Activated T-helper 17 cell treated with anti-CD3 and anti-CD28 coated beads, Interleukin-2, amount 50 U/mL, for 72 hours (primary cell): ENCODE results near the gene CLRN1. TPM values are rescaled to one million over a fixed set of nuclear protein-coding genes. Genes with fewer than 3 reads are reported as not detected.

Experiments
- ATAC-seq: fragments of 150-1000 bp; cut with Tn5 transposase; replicated peaks from 2 replicates; pipeline ENCODE4 v1.10.0; 2021; ENCODE audit warnings: mild to moderate bottlenecking, moderate library complexity
- H3K27ac Mint-ChIP-seq: one replicate; pipeline ENCODE4 v1.8.0; 2022; ENCODE audit warnings: mixed read lengths
- H3K27me3 Mint-ChIP-seq: one replicate; pipeline ENCODE4 v1.8.0; 2022; ENCODE audit warnings: mixed read lengths
- H3K36me3 Mint-ChIP-seq: one replicate; pipeline ENCODE4 v1.8.0; 2022; ENCODE audit warnings: low read depth, mild to moderate bottlenecking, mixed read lengths
- H3K4me1 Mint-ChIP-seq: one replicate; pipeline ENCODE4 v1.8.0; 2022; ENCODE audit warnings: mixed read lengths
- H3K4me3 Mint-ChIP-seq: one replicate; pipeline ENCODE4 v1.8.0; 2022; ENCODE audit warnings: mild to moderate bottlenecking, mixed read lengths
- H3K9me3 Mint-ChIP-seq: one replicate; pipeline ENCODE4 v1.8.0; 2022; ENCODE audit warnings: mixed read lengths
- total RNA-seq, 2 donors: library from RNA; stranded (reverse); gene quantifications; one replicate each; pipeline ENCODE4 v1.2.3, GENCODE V29; 2022

The CLRN1 gene
- not detected for total RNA-seq

DNA sequence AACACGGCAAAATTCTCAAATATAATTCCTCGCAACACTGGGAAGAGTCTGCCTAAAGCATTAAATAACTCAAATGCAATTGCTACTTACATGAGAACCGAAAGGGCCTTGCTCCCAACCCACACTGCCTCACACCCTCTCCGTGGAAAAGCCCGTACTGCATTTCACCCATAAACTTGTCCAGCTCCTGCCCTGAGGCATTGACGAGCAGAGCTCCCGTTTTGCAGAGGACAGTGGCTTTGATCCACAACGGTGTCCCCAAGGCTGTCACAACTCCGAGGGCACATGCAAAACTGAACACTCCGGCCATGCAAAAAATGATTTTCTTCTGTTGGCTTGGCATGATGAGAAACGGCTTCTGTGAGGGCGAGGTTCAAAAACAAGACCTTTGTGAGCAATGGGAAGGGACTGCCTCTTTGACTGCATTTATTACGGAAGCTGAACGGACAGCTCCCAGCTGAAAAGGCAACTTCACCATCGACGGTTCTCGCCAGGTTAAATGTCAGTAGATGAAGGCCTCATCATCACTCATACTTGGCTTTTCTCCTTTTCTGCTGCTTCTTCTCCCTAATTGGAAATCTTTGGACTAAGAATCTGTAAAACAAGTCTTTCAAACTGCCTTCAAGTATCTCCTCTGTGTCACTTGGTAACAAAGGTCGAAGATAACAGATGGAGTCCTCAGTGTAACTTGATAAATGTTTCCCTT lies at the start of gene CLRN1:
Gene CLRN1 (minus strand): TSS at position 362 of the 706 bp plus-strand sequence. CDS start 19 bp downstream, at position 343.
- Mint-ChIP-seq H3K4me1 (no peaks in the 10 kb centered on the region), H3K36me3 (no peaks in the 10 kb centered on the region), H3K27me3 (peaks cover 11% of the 10 kb centered on the region), H3K4me3 (no peak within 1 kb of the TSS), H3K9me3 (no peaks in the 10 kb centered on the region), H3K27ac (no peak within 1 kb of the TSS)
- no peak for ATAC-seq

- Mint-ChIP-seq H3K4me3 (no peak overlapping the region), H3K4me1 (no peaks in the 10 kb centered on the region), H3K9me3 (no peaks in the 10 kb centered on the region), H3K27ac (no peak overlapping the region), H3K27me3 (peaks cover 4% of the 10 kb centered on the region), H3K36me3 (no peaks in the 10 kb centered on the region)
- no peak for ATAC-seq
Observed at GRCh38 chr3:151016478-151016795, 43.9 kb upstream of the CLRN1 start.

- Mint-ChIP-seq H3K4me1 (no peaks in the 10 kb centered on the region), H3K27ac (no peak overlapping the region), H3K27me3 (no peaks in the 10 kb centered on the region), H3K9me3 (no peaks in the 10 kb centered on the region), H3K36me3 (no peaks in the 10 kb centered on the region), H3K4me3 (no peak overlapping the region)
- ATAC-seq: no peak
Observed at GRCh38 chr3:151015767-151016477, 43.4 kb upstream of the CLRN1 start.

- Mint-ChIP-seq H3K36me3 (no peaks in the 10 kb centered on the region), H3K27me3 (no peaks in the 10 kb centered on the region), H3K4me3 (no peak overlapping the region), H3K9me3 (no peaks in the 10 kb centered on the region), H3K4me1 (no peaks in the 10 kb centered on the region), H3K27ac (no peak overlapping the region)
- ATAC-seq: no peak
Observed at GRCh38 chr3:151015181-151015580, 42.7 kb upstream of the CLRN1 start.

- H3K27me3 Mint-ChIP-seq: no peaks in the 10 kb centered on the region
- H3K4me3 Mint-ChIP-seq: no peak overlapping the region
- no peaks in the 10 kb centered on the region for H3K9me3 Mint-ChIP-seq
- H3K4me1 Mint-ChIP-seq: no peaks in the 10 kb centered on the region
- no peak for ATAC-seq
- H3K36me3 Mint-ChIP-seq: no peaks in the 10 kb centered on the region
- no peak overlapping the region for H3K27ac Mint-ChIP-seq
Observed at GRCh38 chr3:151014501-151015018, 42.0 kb upstream of the CLRN1 start.

DNA sequence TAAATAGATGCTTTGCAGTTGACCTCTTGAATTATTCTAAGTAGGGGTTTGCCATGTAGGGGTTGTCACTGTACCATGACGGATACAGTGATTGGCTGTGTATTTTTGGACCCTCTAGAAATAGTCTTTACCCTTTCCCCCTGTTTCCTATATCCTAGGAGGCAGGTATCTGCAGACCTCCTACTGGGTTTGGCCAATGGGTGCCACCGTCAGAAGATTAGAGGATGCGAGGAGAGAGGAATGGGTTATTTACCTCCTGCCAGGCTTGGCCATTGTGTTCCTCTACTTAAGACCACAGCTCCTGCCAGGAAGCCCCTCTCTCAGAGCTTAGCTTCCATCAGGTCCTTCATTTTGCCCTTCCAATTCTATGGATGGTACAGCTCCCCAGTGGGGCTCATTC lies 40.2 kb upstream of the CLRN1 start:
- Mint-ChIP-seq H3K4me3 (no peak overlapping the region), H3K27me3 (no peaks in the 10 kb centered on the region), H3K27ac (no peak overlapping the region), H3K4me1 (no peaks in the 10 kb centered on the region), H3K9me3 (no peaks in the 10 kb centered on the region), H3K36me3 (no peaks in the 10 kb centered on the region)
- no peak for ATAC-seq

DNA sequence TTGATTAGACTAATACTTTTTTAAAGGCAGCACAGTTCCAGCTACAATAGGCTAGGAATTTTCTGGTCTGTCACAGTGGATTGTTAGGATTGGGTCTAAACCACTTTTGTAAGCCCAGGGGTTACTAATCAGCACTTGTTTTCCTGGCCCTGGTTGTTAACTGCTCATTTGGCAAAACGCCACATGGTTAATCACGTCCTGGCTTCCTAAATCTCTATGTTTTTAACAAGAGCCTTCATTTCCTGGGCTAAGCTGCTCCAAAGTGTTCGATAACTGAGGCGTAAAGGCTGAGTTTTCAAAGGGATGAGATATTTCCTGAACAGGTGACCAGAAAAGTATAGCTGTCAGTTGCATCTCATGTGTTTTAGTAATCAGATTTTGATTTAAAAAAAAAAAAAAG lies 38.9 kb upstream of the CLRN1 start:
- ATAC-seq: no peak
- Mint-ChIP-seq H3K27me3 (no peaks in the 10 kb centered on the region), H3K9me3 (no peaks in the 10 kb centered on the region), H3K4me1 (no peaks in the 10 kb centered on the region), H3K27ac (no peak overlapping the region), H3K36me3 (no peaks in the 10 kb centered on the region), H3K4me3 (no peak overlapping the region)

- no peak for ATAC-seq
- no peaks in the 10 kb centered on the region for H3K27me3 Mint-ChIP-seq
- H3K9me3 Mint-ChIP-seq: no peaks in the 10 kb centered on the region
- H3K4me3 Mint-ChIP-seq: no peak overlapping the region
- H3K36me3 Mint-ChIP-seq: no peaks in the 10 kb centered on the region
- H3K4me1 Mint-ChIP-seq: no peaks in the 10 kb centered on the region
- no peak overlapping the region for H3K27ac Mint-ChIP-seq
Observed at GRCh38 chr3:151009981-151010380, 37.5 kb upstream of the CLRN1 start.

GRCh38 chr3:151009430-151009829 lies 36.9 kb upstream of the CLRN1 start:
- Mint-ChIP-seq H3K27ac (no peak overlapping the region), H3K27me3 (no peaks in the 10 kb centered on the region), H3K36me3 (no peaks in the 10 kb centered on the region), H3K4me1 (no peaks in the 10 kb centered on the region), H3K4me3 (no peak overlapping the region), H3K9me3 (no peaks in the 10 kb centered on the region)
- ATAC-seq: no peak

DNA sequence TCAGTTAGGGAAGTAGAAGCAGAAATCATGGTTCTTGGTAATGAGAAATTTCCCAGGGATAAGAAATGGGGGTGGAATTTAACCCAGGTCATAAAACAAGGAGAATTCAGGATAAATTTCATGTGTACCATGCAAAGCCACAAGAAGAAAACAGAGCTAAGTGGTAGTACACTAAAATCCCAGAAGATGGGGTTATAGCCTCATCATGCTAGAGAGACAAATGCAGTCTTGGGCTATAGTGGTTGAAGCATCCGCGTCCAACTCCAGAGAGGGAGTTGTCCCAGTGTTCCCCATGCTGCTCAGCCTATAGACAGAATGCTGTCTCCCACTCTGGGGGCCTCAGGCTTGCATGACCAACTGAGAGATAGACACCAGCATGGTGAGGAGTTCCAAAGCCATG lies 36.2 kb upstream of the CLRN1 start:
- Mint-ChIP-seq H3K9me3 (no peaks in the 10 kb centered on the region), H3K4me3 (no peak overlapping the region), H3K27ac (no peak overlapping the region), H3K4me1 (no peaks in the 10 kb centered on the region), H3K36me3 (no peaks in the 10 kb centered on the region), H3K27me3 (no peaks in the 10 kb centered on the region)
- ATAC-seq: no peak

DNA sequence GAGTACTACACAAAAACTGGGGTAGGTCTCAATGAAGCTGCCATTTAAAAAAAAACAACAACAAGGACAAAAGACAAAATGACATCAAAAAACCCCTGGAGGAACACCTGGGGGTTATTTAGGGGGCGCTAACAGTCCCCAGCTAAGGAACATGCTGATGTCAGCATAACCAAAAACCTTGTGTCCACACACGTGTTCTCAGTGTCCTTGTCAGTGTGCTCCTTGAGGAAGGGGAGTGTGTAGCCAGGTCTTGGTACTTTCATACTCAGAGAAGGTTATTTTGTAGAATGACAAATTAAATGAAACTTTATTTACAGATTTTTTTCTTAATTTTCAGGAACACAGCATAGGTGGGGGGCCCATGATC lies 31.2 kb upstream of the CLRN1 start:
- no peak for ATAC-seq
- H3K4me1 Mint-ChIP-seq: no peaks in the 10 kb centered on the region
- H3K9me3 Mint-ChIP-seq: no peaks in the 10 kb centered on the region
- H3K27me3 Mint-ChIP-seq: peaks cover 4% of the 10 kb centered on the region
- H3K27ac Mint-ChIP-seq: no peak overlapping the region
- H3K36me3 Mint-ChIP-seq: no peaks in the 10 kb centered on the region
- no peak overlapping the region for H3K4me3 Mint-ChIP-seq

- Mint-ChIP-seq H3K4me1 (no peaks in the 10 kb centered on the region), H3K4me3 (no peak overlapping the region), H3K9me3 (no peaks in the 10 kb centered on the region), H3K36me3 (no peaks in the 10 kb centered on the region), H3K27ac (no peak overlapping the region), H3K27me3 (peaks cover 4% of the 10 kb centered on the region)
- ATAC-seq: no peak
Observed at GRCh38 chr3:151003029-151003767, 30.7 kb upstream of the CLRN1 start.

DNA sequence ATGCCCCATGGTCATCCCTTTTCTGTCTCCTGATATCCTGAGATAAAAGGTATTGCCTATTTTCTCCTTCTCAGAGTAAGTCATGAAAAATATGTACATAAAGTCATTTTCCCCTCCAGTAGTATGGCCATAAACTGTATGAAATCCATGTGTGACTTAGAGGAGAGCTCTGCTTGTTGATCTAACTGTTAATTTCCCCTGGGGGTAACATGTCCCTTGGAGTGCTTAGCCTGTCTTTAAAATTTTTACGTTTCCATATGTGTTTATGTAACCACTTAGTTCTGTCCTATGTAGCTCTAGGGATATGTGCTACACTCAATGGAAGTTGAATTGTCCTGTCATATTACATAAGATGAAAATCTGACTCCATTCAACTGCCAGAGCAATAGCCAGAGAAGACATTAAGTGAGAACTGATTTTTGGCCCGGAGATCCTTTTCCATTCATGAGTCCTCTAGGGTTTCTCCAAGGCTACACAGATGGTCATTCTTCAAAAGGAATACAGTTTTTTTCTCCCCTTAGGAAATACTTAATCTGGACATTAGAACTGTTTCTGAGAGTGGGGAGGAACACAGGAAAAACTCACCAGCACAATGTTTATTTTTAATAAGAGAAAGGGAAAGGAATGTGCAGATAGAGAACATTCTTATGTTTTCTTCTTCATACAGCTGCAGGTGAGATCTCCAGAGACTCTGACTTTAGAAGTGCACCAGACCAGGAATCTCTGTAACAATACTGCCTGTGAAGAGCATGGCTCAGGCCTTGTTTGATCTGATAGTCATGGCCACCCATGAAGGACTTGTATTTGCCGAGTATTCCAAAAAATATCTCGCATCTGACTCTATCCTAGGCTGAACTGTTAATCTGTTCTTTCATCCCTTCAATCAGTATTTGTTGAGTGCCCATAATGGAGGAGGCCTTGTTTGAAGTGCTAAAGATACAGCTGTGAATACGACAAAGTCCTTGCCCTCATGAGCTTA lies 29.8 kb upstream of the CLRN1 start:
- H3K36me3 Mint-ChIP-seq: no peaks in the 10 kb centered on the region
- H3K27me3 Mint-ChIP-seq: peaks cover 11% of the 10 kb centered on the region
- no peaks in the 10 kb centered on the region for H3K4me1 Mint-ChIP-seq
- H3K4me3 Mint-ChIP-seq: no peak overlapping the region
- no peak overlapping the region for H3K27ac Mint-ChIP-seq
- ATAC-seq: no peak
- peaks cover 3% of the 10 kb centered on the region for H3K9me3 Mint-ChIP-seq

DNA sequence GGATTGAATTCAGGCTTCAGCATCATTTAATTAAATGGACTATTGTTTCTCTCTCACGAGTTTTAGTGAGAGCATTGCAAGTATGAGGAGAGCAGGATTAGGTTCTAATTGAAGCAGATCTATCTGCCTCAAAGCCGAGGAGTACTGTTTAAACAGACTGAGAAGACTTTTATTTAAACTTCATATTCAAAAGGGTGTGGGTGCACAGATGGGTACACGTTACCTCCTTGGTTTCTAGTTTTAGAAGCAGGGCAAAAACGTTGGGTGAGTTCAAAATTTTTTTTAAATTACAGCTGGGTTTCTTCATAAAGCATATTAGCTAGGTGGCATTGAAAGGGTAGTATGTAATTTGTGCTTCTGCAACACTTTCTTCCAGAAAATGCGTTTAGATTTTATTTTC lies 26.5 kb upstream of the CLRN1 start:
- ATAC-seq: no peak
- H3K27me3 Mint-ChIP-seq: peaks cover 18% of the 10 kb centered on the region
- H3K36me3 Mint-ChIP-seq: no peaks in the 10 kb centered on the region
- H3K4me3 Mint-ChIP-seq: no peak overlapping the region
- no peaks in the 10 kb centered on the region for H3K4me1 Mint-ChIP-seq
- H3K27ac Mint-ChIP-seq: no peak overlapping the region
- peaks cover 3% of the 10 kb centered on the region for H3K9me3 Mint-ChIP-seq
